ENCODE data around the gene MAGI3.
"Not testable (repeated sequence)": the region's sequence is repeated elsewhere in the genome, so short reads cannot be mapped to it uniquely, and the experiment has no call there.

MAGI3 gene

DNA sequence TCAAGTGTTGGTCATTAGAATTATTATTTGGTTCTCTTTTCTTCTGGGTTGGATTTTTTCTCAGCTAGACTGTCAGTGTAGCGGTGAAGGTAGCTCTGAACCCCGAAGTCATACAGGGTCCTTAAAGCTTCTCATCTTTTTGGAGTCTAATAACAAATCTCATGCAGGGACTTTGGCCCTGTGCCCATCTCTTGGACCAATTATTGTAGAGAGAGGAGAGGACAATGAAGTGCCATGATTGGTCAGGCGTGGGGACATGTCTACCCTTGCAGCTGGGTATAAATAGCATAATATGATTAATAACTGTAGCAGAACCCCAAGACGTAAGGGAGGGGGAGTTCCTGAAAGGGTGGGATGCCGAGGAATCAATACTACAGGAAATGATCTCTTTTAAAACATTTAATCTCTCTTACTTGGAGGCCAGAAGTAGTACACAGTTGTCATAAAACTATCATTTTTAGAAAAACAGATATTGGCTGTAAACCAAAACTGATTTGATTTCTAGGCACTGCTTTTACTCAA lies 8.8 kb downstream of the MAGI3 start:
- no peak for DNase-seq (ENCODE audit: low read depth in 2 of 2)

DNA sequence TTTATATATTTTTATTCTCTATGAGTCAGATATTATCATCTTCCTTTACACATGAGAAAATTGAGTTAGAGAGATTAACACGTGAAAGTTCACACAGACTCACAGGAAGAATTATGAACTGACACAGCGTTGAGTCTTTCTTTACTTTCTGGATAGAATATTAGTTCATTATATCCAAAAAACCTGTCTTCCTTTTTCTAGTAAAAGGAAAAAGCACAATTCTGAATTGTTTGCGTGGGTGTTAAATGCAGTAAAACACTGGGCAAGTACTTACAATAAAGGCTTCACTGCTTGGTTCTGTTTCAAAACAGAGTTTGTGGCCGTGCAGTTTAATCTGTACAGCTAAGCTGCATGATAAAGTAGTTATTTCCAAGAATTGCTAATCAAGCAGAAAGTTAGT lies 10.8 kb downstream of the MAGI3 start:
- no peak for DNase-seq (ENCODE audit: low read depth in 2 of 2)

DNA sequence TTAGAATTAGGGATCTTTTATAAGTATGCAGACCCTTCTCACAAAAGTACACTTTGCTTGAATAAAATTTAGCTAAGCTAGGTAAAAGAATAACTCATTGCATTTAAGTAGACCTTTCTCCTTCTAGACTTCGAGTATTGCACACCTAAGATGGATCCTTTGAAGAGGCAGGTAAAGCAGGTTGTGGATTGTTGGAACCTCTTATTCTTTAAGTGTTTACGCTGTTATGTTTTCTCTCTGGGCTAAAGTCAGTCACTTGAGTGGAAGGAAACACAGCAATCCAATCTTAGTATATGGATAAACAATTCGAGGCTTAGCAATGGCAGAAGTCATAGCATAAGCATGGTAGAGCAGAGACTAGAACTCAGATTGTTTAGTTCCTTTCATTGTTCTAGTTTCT lies 11.4 kb downstream of the MAGI3 start:
- DNase-seq (ENCODE audit: low read depth in 2 of 2), result no peak

DNA sequence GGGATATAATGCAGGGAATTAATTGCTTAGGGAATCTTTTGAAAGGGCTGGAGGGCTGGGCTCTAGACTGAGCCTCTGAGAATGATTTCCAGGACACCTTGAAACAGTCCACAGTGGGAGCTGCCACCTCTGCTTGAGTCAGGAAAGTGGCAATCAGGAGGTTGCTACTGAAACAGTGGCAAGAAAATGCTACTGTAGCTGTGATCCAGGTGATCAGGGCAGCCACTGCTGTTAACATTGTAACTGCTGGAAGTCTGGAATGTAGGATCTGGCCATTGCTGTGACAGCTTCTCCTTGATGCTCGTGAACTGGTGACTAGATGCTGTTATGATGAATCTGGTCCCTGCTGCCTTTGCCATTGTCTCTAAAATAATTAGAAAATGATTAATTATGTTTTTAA lies 12.8 kb downstream of the MAGI3 start:
- DNase-seq (ENCODE audit: low read depth in 2 of 2), result no peak

DNA sequence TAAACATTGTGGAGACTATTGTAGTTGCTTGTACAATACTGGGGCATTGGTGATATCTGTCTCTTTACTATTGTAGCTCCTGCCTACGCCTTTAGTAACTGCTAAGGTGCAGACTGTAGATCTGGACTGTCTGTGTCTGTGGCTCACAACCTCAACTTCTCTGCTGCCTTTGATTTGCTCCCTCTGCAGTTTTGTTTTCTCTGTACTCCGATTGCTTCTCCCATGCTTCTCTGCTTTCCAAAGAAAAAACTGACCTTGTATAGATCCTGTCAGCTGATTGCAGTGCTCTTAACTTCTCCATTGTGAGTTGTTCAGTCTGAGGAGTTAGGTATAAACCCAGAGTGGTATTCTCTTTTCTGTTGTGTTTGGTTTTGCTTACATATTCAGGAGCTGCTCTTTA lies 15.3 kb downstream of the MAGI3 start:
- no peak for DNase-seq (ENCODE audit: low read depth in 2 of 2)

DNA sequence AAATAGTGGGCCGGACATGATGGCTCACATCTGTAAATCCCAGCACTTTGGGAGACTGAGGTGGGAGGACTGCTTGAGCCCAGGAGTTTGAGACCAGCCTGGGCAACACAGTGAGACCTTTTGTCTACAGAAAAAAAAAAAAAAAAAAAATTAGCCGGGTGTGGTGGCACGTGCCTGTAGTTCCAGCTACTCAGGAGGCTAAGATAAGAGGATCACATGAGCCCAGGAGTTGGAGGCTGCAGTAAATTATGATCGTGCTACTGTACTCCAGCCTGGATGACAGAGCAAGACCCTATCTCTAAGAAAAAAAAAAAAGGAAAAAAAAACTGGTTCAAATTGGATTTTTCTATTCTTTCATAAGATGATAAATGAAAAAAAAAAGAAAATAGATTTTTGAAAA lies 15.8 kb downstream of the MAGI3 start:
- not testable (repeated sequence) for DNase-seq (ENCODE audit: low read depth in 2 of 2)

DNA sequence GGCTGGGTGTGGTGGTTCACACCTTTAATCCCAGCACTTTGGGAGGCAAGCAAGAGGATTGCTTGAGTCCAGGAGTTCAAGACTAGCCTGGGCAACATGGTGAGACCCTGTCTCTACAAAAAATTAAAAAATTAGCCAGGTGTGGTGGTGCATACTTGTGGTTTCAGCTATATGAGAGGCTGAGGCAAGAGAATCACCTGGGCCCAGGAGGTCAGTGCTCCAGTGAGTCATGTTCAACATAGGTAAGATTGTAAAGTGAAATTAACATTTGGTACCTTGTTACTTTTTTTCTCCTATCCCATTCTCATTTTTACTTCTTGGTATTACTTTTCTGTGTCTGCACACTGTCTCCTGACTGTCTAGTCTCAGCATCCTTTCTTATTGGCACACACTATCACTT lies 19.0 kb downstream of the MAGI3 start:
- no peak for DNase-seq (ENCODE audit: low read depth in 2 of 2)

DNA sequence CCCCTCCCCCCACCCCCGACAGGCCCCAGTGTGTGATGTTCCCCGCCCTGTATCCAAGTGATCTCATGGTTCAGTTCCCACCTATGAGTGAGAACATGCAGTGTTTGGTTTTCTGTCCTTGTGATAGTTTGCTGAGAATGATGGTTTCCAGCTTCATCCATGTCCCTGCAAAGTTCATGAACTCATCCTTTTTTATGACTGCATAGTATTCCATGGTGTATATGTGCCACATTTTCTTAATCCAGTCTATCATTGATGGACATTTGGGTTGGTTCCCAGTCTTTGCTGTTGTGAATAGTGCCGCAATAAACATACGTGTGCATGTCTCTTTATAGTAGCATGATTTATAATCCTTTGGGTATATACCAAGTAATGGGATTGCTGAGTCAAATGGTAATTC lies 21.7 kb downstream of the MAGI3 start:
- DNase-seq (ENCODE audit: low read depth in 2 of 2), result not testable (repeated sequence)

DNA sequence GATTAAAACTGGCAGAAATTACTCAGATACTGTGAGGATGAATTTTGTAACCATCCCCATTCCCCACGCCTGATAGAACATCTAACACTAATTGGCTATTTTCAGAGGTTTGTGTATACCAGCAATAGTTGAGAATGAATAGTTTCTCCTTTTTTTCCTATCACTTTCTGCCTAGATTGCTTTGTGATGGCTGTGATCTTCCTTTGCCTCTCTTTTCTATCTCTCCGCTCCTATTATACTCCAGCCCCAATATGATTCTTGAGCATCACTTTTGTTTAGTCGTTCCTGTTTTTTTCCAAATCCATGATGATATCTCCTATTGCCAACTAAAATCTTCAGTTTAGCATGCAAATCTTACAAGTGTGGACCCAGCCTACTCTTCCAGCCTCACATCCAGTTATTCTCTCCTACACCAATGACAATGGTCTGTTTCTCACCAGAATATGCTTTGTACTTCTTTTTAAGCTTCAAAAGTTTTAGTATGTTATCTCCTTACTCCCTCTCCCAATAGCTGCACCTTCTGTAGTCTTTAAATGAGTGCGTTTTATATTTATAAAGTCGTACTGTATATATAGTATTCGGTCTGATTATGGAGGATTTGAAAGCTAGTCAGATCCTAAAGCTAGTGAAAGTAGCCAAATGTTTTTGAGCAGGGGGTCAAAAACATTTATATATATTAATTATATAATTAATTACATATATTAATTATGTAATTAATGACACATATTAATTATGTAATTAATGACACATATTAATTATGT lies 25.2 kb downstream of the MAGI3 start:
- DNase-seq (ENCODE audit: low read depth in 2 of 2), result no peak

DNA sequence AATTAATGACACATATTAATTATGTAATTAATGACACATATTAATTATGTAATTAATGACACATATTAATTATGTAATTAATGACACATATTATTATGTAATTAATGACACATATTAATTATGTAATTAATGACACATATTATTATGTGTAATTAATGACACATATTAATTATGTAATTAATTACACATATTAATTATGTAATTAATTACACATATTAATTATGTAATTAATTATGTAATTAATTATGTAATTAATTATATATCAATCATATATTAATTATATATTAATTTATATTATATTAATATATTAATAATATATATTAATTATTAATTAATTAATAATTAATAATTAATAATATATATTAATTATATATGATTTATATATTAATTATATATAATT lies 25.8 kb downstream of the MAGI3 start:
- DNase-seq (ENCODE audit: low read depth in 2 of 2), result not testable (repeated sequence)

DNA sequence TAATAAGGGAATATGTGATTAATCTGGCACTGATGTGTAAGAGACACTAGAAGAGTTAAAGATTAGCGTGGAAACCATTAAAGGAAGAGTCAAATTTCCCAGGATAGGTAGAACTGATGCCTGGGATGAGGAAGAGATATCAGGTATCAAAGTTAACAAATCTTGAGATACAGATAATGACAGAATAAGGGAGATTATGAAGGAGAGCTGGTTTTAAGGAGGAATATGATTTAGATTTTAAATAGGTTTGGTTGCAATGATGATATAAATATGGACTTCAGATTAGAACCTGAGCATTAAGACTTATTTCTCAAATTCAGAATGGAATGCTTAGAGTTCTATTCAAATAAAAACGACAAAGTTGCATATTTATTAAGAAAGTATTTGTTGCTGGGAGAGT lies 26.2 kb downstream of the MAGI3 start:
- DNase-seq (ENCODE audit: low read depth in 2 of 2), result no peak

DNA sequence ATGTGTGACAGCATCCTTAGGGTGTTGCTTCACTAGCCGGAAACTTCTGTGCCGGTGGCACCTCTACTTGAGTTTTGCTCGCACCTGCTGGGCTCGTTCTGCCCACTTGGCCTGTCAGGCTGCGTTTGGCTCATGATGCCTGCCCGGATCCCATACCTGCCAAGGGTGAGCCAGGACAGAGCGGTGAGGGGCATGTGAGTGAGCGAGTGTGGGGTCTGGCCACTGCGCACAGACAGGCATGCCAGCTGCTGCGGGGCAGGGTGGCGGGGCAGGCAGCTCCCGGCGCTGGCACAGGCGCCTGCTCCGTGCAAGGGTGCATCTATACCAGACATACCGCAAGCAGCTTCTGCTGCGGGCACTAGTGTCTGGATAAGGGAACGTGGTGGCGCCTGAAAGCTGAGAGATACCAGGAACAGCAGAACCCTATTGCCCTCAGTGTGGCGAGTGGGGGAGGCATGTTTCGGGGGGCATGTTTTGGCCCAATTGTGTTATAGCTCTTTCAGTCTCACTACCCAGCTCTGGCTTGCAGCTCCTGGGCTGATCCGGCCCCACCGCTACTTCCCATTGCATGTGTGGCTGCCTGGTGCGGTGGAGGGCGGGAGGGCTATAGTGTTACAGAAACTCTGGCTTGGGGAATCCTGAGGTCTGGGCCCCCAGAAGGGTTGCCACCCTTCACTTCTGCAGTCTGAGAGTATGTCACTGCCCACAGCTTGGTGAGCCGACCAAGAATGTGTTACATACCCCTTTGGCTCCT lies 32.2 kb downstream of the MAGI3 start:
- no peak for DNase-seq (ENCODE audit: low read depth in 2 of 2)

DNA sequence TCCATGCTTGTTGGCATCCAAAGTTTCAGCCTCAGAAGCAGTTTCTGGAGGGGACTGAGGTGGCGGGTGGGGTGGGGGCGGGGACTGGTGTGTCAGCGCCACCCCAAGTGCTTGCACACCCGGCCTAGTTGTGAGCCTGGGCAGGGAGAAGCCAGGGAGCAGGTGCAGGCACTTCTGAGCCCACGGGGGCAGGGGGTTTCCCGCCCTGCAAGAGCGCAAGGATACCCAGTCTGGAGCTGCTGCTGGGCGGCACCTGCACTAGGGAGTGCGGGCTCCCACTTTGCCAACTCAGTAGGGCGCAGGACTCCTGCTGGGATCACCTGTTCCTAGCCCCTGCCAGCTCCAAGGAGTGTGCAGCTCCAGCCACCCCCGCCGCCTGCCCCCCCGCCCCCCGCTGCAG lies 33.5 kb downstream of the MAGI3 start:
- DNase-seq (ENCODE audit: low read depth in 2 of 2), result no peak

DNA sequence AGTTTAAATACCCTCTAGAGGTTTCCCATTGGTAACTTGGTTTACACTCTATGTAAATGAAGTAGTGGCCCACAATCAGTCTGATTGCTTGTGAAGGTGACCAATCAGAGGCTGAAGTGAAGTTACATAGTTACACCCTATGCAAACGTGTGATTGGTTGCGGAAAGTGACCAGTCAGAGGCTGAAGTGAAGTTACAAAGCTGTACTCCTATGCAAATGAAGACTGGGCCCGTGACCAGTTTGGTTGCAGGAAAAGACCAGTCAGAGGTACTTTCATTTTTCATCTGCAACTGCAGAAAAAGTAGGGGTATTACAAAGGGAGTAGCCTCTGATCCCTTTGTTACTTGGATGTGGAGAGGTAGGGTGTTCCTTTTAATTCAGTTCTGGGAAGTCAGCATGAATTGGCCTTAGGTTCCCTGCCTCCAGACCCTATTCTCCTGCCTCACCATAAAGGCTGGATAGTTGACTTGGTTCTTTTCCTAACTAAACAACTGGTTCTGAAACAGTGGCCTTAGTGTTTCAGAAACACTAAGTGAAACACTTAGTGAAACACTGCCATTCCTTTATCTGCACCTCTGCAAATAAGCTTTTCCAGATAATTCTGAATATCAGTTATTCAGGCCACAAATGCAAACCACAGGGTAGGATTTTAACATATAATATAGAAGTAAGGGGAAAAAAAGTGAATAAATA lies 39.3 kb downstream of the MAGI3 start:
- DNase-seq (ENCODE audit: low read depth in 2 of 2), result no peak

DNA sequence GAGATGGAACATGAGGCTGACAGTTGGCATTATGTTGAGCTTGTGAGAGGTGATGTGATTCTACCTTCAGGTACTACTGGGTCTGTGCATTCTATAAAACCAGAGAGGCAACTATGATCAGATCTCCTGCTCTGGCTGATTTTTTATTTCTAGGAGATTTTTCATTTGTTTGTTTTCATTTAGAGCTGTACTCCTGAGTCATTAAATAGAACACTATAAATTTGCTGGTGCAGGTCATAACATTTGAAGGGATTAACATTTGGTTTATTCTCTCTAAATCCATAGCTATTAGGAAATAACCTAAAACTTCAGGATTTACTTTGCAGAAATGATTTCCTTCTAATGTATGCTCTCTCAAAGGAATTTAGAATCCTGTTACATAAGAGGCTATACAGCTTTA lies 42.9 kb downstream of the MAGI3 start:
- no peak for DNase-seq (ENCODE audit: low read depth in 2 of 2)

DNA sequence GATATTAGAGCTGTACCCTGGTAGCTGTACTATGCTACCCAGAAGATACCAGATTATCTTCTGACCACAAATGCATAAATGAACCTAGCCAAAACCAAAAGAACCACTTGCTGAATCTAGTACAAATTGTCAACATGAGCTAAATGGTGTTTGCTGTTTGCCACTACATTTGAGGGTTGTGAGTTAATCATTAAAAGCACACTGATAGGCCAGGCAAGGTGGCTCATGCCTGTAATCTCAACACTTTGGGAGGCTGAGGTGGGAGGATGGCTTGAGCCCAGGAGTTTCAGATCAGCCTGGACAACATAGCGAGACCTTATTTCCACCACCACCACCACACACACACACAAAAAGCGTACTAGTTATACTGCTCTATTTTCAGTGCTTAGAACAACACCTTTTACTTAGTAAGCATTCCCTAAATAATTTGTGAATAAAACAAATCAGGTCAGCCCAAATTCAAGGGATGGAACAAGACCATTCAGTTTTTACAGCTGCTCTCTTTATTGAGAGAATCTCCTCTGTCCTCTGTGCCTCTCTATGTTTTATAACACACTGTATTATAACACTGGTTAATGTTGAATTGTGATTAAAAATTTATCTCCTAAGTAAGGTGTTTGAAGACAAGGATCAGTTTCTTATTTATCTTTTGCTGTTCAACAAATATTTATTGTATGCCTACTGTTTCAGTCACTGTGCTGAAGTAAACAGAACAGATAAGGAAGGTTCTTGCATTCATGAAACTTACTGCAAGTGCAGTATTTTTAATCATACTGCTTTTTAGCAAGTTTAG lies 44.0 kb downstream of the MAGI3 start:
- DNase-seq (ENCODE audit: low read depth in 2 of 2), result no peak

DNA sequence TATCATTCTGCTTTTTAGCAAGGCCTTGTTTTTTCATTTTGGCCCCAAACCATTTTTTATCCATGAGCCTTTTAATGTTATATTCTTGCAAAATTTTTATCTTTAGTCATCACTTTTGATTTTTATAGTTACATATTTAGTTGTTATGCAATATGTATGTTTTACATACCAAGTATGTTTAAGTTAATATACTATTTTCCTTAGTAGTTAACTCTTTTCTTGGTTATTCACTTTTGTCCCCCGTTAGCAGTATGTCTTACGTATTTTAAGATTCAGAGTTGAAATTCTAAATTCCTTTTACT lies 44.5 kb downstream of the MAGI3 start:
- DNase-seq (ENCODE audit: low read depth in 2 of 2), result no peak

DNA sequence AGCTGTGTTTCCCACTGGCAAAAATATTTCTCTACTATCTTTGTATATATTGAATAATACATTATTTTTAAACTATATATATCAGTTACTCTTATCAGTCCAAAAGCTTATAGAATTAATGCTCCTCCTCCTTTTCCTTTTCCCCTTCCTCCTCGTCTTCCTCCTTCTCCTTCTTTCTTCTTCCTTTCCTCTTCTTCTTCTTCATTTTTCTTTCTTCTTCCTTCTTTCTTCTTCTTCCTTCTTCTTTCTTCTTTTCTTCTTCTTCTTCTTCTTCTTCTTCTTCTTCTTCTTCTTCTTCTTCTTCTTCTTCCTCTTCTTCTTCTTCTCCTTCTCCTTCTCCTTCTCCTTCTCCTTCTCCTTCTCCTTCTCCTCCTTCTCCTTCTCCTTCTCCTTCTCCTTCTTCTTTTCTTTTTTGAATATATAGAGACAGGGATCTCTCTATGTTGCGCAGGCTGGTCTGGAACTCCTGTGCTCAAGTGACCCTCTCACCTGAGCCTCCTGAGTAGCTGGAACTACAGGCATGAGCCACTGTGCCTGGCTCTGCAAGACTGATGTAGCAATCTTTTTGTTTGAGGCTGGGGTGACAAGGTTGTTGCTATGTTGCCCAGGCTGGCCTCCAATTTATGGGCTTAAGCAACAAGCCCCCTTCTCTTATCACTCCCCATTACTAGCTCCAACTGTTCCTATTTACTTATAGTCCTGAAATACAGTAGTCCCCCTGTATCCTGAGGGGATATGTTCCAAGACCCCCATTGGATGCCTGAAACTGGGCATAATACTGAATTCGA lies 47.4 kb downstream of the MAGI3 start:
- no peak for DNase-seq (ENCODE audit: low read depth in 2 of 2)

DNA sequence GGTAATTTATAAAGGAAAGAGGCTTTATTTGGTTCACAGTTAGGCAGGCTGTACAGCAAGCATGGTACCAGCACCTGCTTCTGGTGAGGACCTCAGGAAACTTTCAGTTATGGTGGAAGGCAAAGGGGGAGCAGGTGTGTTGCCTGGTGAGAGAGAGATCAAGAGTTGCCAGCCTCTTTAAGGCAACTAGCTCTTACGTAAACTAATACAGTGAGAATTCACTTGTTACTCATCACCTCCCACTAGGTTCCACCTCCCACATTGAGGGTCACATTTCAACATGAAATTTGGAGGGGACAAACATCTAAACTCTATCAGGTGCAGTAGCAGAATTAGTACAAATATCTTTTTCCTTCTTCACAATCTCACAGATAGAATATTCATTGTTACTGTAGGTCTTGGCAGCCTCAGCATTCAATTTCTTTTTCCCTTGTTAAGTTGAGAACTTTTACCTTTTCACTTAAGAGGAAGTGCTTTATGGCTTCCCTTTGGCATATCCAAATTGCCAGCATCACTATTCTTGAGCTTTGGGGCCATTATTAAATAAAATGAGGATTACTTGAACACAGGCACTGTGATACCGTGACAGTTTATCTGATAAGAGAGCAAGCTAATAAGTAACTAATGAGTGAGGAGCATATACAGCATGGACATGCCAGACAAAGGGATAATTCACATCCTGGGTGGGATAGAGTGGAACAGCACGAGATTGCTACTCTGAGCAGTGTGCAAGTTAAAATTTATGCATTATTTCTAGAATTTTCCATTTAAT lies 48.4 kb downstream of the MAGI3 start:
- no peak for DNase-seq (ENCODE audit: low read depth in 2 of 2)

DNA sequence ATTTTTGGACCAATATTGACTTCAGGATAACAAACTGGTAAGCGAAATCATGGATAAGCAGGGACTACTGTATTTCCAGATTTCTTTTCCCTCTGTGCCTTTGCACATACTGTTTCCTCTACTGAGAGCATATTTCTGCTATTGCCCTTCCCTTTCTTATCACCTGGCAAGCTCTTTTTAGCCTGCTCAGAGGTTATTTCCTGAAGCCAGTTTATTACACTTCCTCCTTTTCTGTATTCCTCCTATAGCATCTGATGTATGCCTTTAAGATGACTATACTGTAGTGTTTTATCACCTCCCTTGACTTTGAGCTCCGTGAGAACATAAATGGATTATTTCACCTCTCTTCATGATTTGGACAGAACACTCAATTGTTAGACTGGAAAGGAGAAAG lies 49.0 kb downstream of the MAGI3 start:
- no peak for DNase-seq (ENCODE audit: low read depth in 2 of 2)
